SU-DHL-6 (cell line): Measurements from ENCODE around the gene DLG1.

Source experiments
- H2AFZ ChIP-seq: fragments of 200-600 bp; sonication (generic); 2 replicates; pipeline ENCODE4 v1.6.1; 2014; ENCODE audit warnings: low read depth, mild to moderate bottlenecking, moderate library complexity, mixed read lengths, antibody characterized with exemption, low read length; ENCODE audit not compliant: severe bottlenecking
- H3F3A ChIP-seq: fragments of 200-600 bp; shearing (Covaris generic); 2 replicates; pipeline ENCODE4 v1.6.0; 2016; ENCODE audit warnings: antibody characterized with exemption, mild to moderate bottlenecking; ENCODE audit not compliant: insufficient read depth
- H3K27ac ChIP-seq: fragments of 200-600 bp; sonication (generic); 2 replicates; pipeline ENCODE4 v1.5.1; 2016; ENCODE audit warnings: low read depth, mild to moderate bottlenecking, low read length, moderate library complexity, mixed read lengths
- H3K27me3 ChIP-seq: fragments of 200-600 bp; sonication (generic), shearing (Covaris generic); 2 replicates; pipeline ENCODE4 v1.6.0; 2014; ENCODE audit warnings: mild to moderate bottlenecking, low read length
- H3K36me3 ChIP-seq: fragments of 200-600 bp; sonication (generic); 2 replicates; pipeline ENCODE4 v1.6.1; 2014; ENCODE audit warnings: mild to moderate bottlenecking, low read length, mixed read lengths
- H3K4me2 ChIP-seq: fragments of 300-600, 200-600 bp; shearing (Covaris generic), sonication (generic); 2 replicates; pipeline ENCODE4 v1.6.0; 2014; ENCODE audit warnings: low read length, low read depth, mild to moderate bottlenecking; ENCODE audit not compliant: poor library complexity, severe bottlenecking
- H3K4me3 ChIP-seq: fragments of 200-600 bp; sonication (generic); 2 replicates; pipeline ENCODE4 v1.5.1; 2014; ENCODE audit warnings: antibody characterized with exemption, low read length, mild to moderate bottlenecking, mixed read lengths; ENCODE audit not compliant: insufficient read depth, poor library complexity, severe bottlenecking
- H3K79me2 ChIP-seq: fragments of 200-600 bp; sonication (generic); 2 replicates; pipeline ENCODE4 v1.6.1; 2014; ENCODE audit warnings: mild to moderate bottlenecking, low read length, moderate library complexity; ENCODE audit not compliant: insufficient read depth
- H3K9ac ChIP-seq: fragments of 200-600 bp; sonication (generic); 2 replicates; pipeline ENCODE4 v1.7.0; 2014; ENCODE audit warnings: mild to moderate bottlenecking, low read length
- H3K9me2 ChIP-seq: fragments of 200-600 bp; sonication (generic); replicated peaks from 2 replicates; pipeline ENCODE4 v1.6.1; 2014; ENCODE audit warnings: low read length; ENCODE audit not compliant: insufficient read depth
- H3K9me3 ChIP-seq: fragments of 200-600 bp; sonication (generic); 2 replicates; pipeline ENCODE4 v1.6.1; 2014; ENCODE audit warnings: low read length, mixed read lengths; ENCODE audit not compliant: insufficient read depth
- H4K20me1 ChIP-seq: fragments of 200-600 bp; sonication (generic); 2 replicates; pipeline ENCODE4 v1.6.1; 2014; ENCODE audit warnings: low read depth, mild to moderate bottlenecking, antibody characterized with exemption, low read length, moderate library complexity, mixed read lengths
- EZH2phosphoT487 ChIP-seq: fragments of 200-600 bp; sonication (generic), shearing (Covaris generic); conservative IDR thresholded peaks from 2 replicates; pipeline ENCODE4 v1.6.1; 2018; ENCODE audit warnings: mild to moderate bottlenecking, antibody characterized with exemption, low read length, moderate library complexity, mixed read lengths
- TF ChIP-seq, protein P1 (sequence below): fragments of 200-600 bp; sonication (generic); IDR thresholded peaks from one replicate; pipeline ENCODE4 v1.5.1; 2017; ENCODE audit warnings: antibody characterized with exemption, mild to moderate bottlenecking, low read length, moderate library complexity; ENCODE audit not compliant: insufficient read depth, poor library complexity, severe bottlenecking

DLG1 gene

GRCh38 chr3:197292648-197293047 lies 5.8 kb downstream of the DLG1 start:
- Histone ChIP-seq H3K4me2 (no peak overlapping the region), H3K27ac (no peak overlapping the region), H3F3A (peaks cover 22% of the 10 kb centered on the region), H3K9me2 (no peaks in the 10 kb centered on the region), H3K9me3 (no peaks in the 10 kb centered on the region), H3K4me3 (no peak overlapping the region), H3K27me3 (no peaks in the 10 kb centered on the region), H2AFZ (no peak overlapping the region), H3K9ac (no peak overlapping the region), H4K20me1 (no peaks in the 10 kb centered on the region; the same call in 1 of the 2 replicates), H3K79me2 (peaks cover 85% of the 10 kb centered on the region), H3K36me3 (peaks cover 49% of the 10 kb centered on the region; the same call in 1 of the 2 replicates)
- TF ChIP-seq, protein P1, sequence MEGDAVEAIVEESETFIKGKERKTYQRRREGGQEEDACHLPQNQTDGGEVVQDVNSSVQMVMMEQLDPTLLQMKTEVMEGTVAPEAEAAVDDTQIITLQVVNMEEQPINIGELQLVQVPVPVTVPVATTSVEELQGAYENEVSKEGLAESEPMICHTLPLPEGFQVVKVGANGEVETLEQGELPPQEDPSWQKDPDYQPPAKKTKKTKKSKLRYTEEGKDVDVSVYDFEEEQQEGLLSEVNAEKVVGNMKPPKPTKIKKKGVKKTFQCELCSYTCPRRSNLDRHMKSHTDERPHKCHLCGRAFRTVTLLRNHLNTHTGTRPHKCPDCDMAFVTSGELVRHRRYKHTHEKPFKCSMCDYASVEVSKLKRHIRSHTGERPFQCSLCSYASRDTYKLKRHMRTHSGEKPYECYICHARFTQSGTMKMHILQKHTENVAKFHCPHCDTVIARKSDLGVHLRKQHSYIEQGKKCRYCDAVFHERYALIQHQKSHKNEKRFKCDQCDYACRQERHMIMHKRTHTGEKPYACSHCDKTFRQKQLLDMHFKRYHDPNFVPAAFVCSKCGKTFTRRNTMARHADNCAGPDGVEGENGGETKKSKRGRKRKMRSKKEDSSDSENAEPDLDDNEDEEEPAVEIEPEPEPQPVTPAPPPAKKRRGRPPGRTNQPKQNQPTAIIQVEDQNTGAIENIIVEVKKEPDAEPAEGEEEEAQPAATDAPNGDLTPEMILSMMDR: no peak

DNA sequence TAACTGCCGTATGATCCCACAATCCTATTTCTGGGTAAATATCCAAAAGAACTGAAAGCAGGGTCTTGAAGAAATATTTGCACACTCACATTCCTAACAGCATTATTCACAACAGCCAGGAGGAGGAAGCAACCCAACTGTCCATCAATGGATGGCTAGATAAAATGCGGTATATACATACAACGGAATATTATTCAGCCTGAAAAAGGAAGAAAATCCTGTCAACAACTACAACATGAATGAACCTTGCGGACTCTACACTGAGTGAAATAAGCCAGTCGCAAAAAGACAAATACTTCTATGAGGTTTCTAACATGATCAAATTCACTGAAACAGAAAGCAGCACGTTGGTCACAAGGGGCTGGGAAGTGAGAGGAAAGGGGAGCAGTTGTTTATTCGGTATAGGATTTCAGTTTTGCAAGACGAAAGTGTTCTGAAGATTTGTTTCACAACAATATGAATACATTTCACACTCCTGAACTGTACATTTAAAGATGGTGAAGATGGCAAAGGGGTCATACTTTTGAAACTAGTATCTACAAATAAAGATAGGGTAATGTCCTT lies 6.2 kb downstream of the DLG1 start:
- TF ChIP-seq, protein P1: no peak
- TF ChIP-seq EZH2phosphoT487: no peak
- Histone ChIP-seq H3K4me3 (no peak overlapping the region), H3K27me3 (no peaks in the 10 kb centered on the region), H2AFZ (no peak overlapping the region), H4K20me1 (no peaks in the 10 kb centered on the region; the same call in 1 of the 2 replicates), H3K9ac (no peak overlapping the region), H3F3A (peaks cover 20% of the 10 kb centered on the region), H3K36me3 (peaks cover 54% of the 10 kb centered on the region; the same call in 1 of the 2 replicates), H3K27ac (no peak overlapping the region), H3K9me2 (no peaks in the 10 kb centered on the region), H3K9me3 (no peaks in the 10 kb centered on the region), H3K79me2 (peaks cover 85% of the 10 kb centered on the region), H3K4me2 (no peak overlapping the region)

DNA sequence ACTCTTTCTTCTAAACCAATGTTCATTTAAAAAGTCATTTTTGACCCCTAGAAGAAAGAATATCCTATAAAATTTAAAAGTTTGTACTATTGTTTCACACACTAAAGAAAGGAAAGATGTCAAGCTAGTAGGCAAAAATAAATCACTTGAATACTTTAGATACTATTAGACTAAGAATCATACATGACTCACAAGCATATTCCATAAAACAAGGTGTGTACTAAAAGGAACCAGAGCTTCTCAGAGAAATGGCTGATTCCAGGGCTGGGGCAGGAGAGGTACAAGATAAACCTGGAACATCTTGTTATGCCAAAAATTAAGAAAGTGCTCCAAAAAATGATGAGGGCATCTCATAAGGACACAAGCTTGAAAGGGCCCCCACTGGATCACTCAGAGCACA lies 8.7 kb downstream of the DLG1 start:
- no peak overlapping the region for H3K9ac ChIP-seq
- no peak overlapping the region for H2AFZ ChIP-seq
- H4K20me1 ChIP-seq: no peaks in the 10 kb centered on the region; the same call in none of the 2 replicates
- no peak overlapping the region for H3K4me3 ChIP-seq
- TF ChIP-seq, protein P1: no peak
- no peak for TF ChIP-seq EZH2phosphoT487
- no peak overlapping the region for H3K4me2 ChIP-seq
- H3K27me3 ChIP-seq: no peaks in the 10 kb centered on the region
- no peak overlapping the region for H3K27ac ChIP-seq
- no peaks in the 10 kb centered on the region for H3K9me2 ChIP-seq
- H3F3A ChIP-seq: no peaks in the 10 kb centered on the region; the same call in 1 of the 2 replicates
- no peaks in the 10 kb centered on the region for H3K9me3 ChIP-seq
- peaks cover 49% of the 10 kb centered on the region; the same call in 1 of the 2 replicates for H3K36me3 ChIP-seq
- H3K79me2 ChIP-seq: peaks cover 84% of the 10 kb centered on the region
